VCaP (cell line): ENCODE data around the gene SOSTDC1.

Experiments
- H3K27ac ChIP-seq: fragments of 450-650 bp; 2 replicates; pipeline ENCODE4 v1.5.1; 2017
- CTCF ChIP-seq: fragments of 450-650 bp; conservative IDR thresholded peaks from 2 replicates; pipeline ENCODE4 v1.5.1; 2017; ENCODE audit warnings: mild to moderate bottlenecking, moderate library complexity

Gene SOSTDC1

GRCh38 chr7:16502303-16502702, 36.8 kb upstream of the SOSTDC1 start:
- TF ChIP-seq CTCF, result no peak

GRCh38 chr7:16498122-16498521, 32.6 kb upstream of the SOSTDC1 start:
- no peak overlapping the region for H3K27ac ChIP-seq
- no peak for TF ChIP-seq CTCF

More at GRCh38 chr7:16502303-16502702, 36.8 kb upstream of the SOSTDC1 start:
- H3K27ac ChIP-seq, result no peak overlapping the region

- TF ChIP-seq CTCF, result no peak
- H3K27ac ChIP-seq, result peak overlapping the region; percentile 13
Measured at GRCh38 chr7:16494955-16495719, 29.6 kb upstream of the SOSTDC1 start.

- peak overlapping the region; percentile 13; the same call in 1 of the 2 replicates for H3K27ac ChIP-seq
- TF ChIP-seq CTCF, result no peak
Measured at GRCh38 chr7:16494551-16494950, 29.0 kb upstream of the SOSTDC1 start.

- no peak overlapping the region; the same call in 1 of the 2 replicates for H3K27ac ChIP-seq
- TF ChIP-seq CTCF, result no peak
Measured at GRCh38 chr7:16493266-16493665, 27.7 kb upstream of the SOSTDC1 start.

- no peak for TF ChIP-seq CTCF
- no peak overlapping the region for H3K27ac ChIP-seq
Measured at GRCh38 chr7:16492513-16493062, 27.1 kb upstream of the SOSTDC1 start.

GRCh38 chr7:16491148-16491547, 25.6 kb upstream of the SOSTDC1 start:
- TF ChIP-seq CTCF, result no peak
- no peak overlapping the region for H3K27ac ChIP-seq
